ENCODE results near the gene CBX4.

Gene CBX4

GRCh38 chr17:79839356-79840268 is at the start of gene CBX4:
CBX4 (minus strand) TSS chr17:79839440; CDS start chr17:79839251, 189 bp downstream.
- peak; percentile 78 to 88 for DNase-seq

- DNase-seq, result no peak
Measured at GRCh38 chr17:79888009-79888540, 48.8 kb upstream of the CBX4 start.

- no peak for DNase-seq
Measured at GRCh38 chr17:79887451-79887991, 48.3 kb upstream of the CBX4 start.

- peak in 1 of 2 experiments; percentile 23 for DNase-seq
Measured at GRCh38 chr17:79883202-79883601, 44.0 kb upstream of the CBX4 start.

- no peak for DNase-seq
Measured at GRCh38 chr17:79878329-79878947, 39.2 kb upstream of the CBX4 start.

GRCh38 chr17:79877041-79877440 is 37.8 kb upstream of the CBX4 start:
- no peak for DNase-seq

- DNase-seq, result no peak
Measured at GRCh38 chr17:79875511-79875910, 36.3 kb upstream of the CBX4 start.

GRCh38 chr17:79874329-79874981 is 35.2 kb upstream of the CBX4 start:
- no peak for DNase-seq

- DNase-seq, result no peak
Measured at GRCh38 chr17:79873583-79873982, 34.3 kb upstream of the CBX4 start.

- no peak for DNase-seq
Measured at GRCh38 chr17:79872762-79873161, 33.5 kb upstream of the CBX4 start.

- no peak for DNase-seq
Measured at GRCh38 chr17:79871131-79871530, 31.9 kb upstream of the CBX4 start.

GRCh38 chr17:79870540-79870939 is 31.3 kb upstream of the CBX4 start:
- DNase-seq, result no peak

- no peak for DNase-seq
Measured at GRCh38 chr17:79866791-79867518, 27.7 kb upstream of the CBX4 start.

GRCh38 chr17:79865351-79866210 is 26.3 kb upstream of the CBX4 start:
- no peak for DNase-seq

GRCh38 chr17:79864617-79865250 is 25.5 kb upstream of the CBX4 start:
- DNase-seq, result no peak

GRCh38 chr17:79864147-79864546 is 24.9 kb upstream of the CBX4 start:
- no peak for DNase-seq

GRCh38 chr17:79862771-79863440 is 23.7 kb upstream of the CBX4 start:
- DNase-seq, result no peak

GRCh38 chr17:79862238-79862637 is 23.0 kb upstream of the CBX4 start:
- no peak for DNase-seq

- no peak for DNase-seq
Measured at GRCh38 chr17:79861413-79862216, 22.4 kb upstream of the CBX4 start.
